Measurements from ENCODE around the gene ACOX3. TPM values are rescaled to one million over a fixed set of nuclear protein-coding genes. Genes with fewer than 3 reads are reported as not detected.

ACOX3 gene
- total RNA-seq, 6 donors from 2014 or later, result 23.7 to 56.6 (median 31.8) TPM

- Histone ChIP-seq H3K4me1 (peaks cover 0 to 7% (median 5%) of the 10 kb centered on the region in 4 donors), H3K27ac (no peak overlapping the region), H3K4me3 (no peak overlapping the region), H3K36me3 (no peaks in the 10 kb centered on the region), H3K27me3 (no peaks in the 10 kb centered on the region), H3K9me3 (no peaks in the 10 kb centered on the region)
- WGBS, 2 donors, result 74 to 81% methylated on average over 8 to 9 of the region's 9 CpGs
- no peak for TF ChIP-seq POLR2AphosphoS5 (IDR thresholded peaks at IDR 0.05)
- no peak for TF ChIP-seq POLR2A (IDR thresholded peaks at IDR 0.05)
- TF ChIP-seq EP300 (IDR thresholded peaks at IDR 0.05), result no peak
- TF ChIP-seq, protein P1, sequence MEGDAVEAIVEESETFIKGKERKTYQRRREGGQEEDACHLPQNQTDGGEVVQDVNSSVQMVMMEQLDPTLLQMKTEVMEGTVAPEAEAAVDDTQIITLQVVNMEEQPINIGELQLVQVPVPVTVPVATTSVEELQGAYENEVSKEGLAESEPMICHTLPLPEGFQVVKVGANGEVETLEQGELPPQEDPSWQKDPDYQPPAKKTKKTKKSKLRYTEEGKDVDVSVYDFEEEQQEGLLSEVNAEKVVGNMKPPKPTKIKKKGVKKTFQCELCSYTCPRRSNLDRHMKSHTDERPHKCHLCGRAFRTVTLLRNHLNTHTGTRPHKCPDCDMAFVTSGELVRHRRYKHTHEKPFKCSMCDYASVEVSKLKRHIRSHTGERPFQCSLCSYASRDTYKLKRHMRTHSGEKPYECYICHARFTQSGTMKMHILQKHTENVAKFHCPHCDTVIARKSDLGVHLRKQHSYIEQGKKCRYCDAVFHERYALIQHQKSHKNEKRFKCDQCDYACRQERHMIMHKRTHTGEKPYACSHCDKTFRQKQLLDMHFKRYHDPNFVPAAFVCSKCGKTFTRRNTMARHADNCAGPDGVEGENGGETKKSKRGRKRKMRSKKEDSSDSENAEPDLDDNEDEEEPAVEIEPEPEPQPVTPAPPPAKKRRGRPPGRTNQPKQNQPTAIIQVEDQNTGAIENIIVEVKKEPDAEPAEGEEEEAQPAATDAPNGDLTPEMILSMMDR (IDR thresholded peaks at IDR 0.05), result no peak
- ATAC-seq (ENCODE audit: low FRiP score in 2 of 2) (no peak), DNase-seq (no peak)
These were observed 117.5 kb downstream of the ACOX3 start for GRCh38 chr4:8322794-8323704.

- H3K36me3 ChIP-seq, result no peaks in the 10 kb centered on the region
- ATAC-seq (ENCODE audit: low FRiP score in 2 of 2) (no peak), DNase-seq (no peak)
- H3K4me3 ChIP-seq, result no peak overlapping the region
- H3K27ac ChIP-seq, result no peak overlapping the region
- TF ChIP-seq POLR2A (IDR thresholded peaks at IDR 0.05) (no peak), EP300 (IDR thresholded peaks at IDR 0.05) (no peak), POLR2AphosphoS5 (IDR thresholded peaks at IDR 0.05) (no peak)
- TF ChIP-seq, protein P1 (IDR thresholded peaks at IDR 0.05), result no peak
- no peaks in the 10 kb centered on the region for H3K9me3 ChIP-seq
- 78 to 84% methylated on average over 5 of the region's 5 CpGs for WGBS, 2 donors
- H3K4me1 ChIP-seq, result peaks cover 0 to 7% (median 5%) of the 10 kb centered on the region in 4 donors
- H3K27me3 ChIP-seq, result no peaks in the 10 kb centered on the region
These were observed 118.8 kb downstream of the ACOX3 start for GRCh38 chr4:8321771-8322170.

DNA sequence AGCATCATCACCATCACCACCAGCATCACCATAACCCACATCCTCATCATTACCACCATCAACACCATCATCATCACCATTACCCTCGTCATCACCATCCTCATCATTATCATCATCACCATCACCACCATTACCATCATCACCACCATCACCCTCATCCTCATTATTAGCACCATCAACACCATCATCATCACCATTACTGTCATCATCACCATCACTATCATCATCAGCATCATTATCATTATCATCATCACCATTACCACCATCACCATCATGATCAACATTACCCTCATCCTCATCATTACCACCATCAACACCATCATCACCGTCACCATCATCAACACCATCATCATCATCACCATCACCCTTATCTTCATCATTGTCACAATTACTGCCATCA lies 119.3 kb downstream of the ACOX3 start:
- peaks cover 3 to 8% (median 6%) of the 10 kb centered on the region in 4 donors for H3K4me1 ChIP-seq
- DNase-seq, result no peak
- ATAC-seq (ENCODE audit: low FRiP score in 2 of 2), result no peak

DNA sequence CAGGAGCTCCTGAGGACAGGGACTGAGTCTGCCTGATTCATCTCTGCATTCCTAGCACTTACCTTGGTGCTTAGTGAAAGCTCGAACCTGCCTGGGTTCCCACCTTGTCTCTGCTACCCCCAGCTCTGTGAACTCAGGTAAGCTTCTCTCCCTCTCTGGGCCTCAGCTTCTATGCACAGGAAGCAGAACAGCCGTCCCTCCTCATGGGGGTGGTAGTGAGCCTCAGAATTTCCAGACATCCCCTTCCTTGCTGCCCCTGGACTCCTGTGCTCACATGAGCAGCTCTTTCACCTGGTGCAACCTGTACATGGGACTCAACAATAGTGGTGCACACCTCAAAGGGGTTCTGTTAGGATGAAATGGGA lies 120.2 kb downstream of the ACOX3 start:
- no peak for ATAC-seq (ENCODE audit: low FRiP score in 2 of 2)
- H3K27me3 ChIP-seq, result no peaks in the 10 kb centered on the region
- 67 to 73% methylated on average over 1 to 2 of the region's 2 CpGs for WGBS, 2 donors
- peaks cover 12 to 17% (median 13%) of the 10 kb centered on the region in 4 donors for H3K4me1 ChIP-seq
- no peaks in the 10 kb centered on the region for H3K36me3 ChIP-seq
- TF ChIP-seq, protein P1 (IDR thresholded peaks at IDR 0.05), result peak in 1 of 6 experiments; percentile 32
- no peak for TF ChIP-seq EP300 (IDR thresholded peaks at IDR 0.05)
- peak overlapping the region in 2 of 4 donors; percentile 62 to 69 for H3K27ac ChIP-seq
- no peak for DNase-seq
- no peaks in the 10 kb centered on the region for H3K9me3 ChIP-seq
- H3K4me3 ChIP-seq, result no peak overlapping the region

More for the DNA sequence above, 119.3 kb downstream of the ACOX3 start:
- TF ChIP-seq, protein P1 (IDR thresholded peaks at IDR 0.05), result no peak
- TF ChIP-seq POLR2AphosphoS5 (IDR thresholded peaks at IDR 0.05) (no peak), POLR2A (IDR thresholded peaks at IDR 0.05) (no peak), EP300 (IDR thresholded peaks at IDR 0.05) (no peak)
- H3K9me3 ChIP-seq, result no peaks in the 10 kb centered on the region
- H3K36me3 ChIP-seq, result no peaks in the 10 kb centered on the region
- H3K27me3 ChIP-seq, result no peaks in the 10 kb centered on the region
- WGBS, 2 donors, result 88 to 93% methylated on average over 2 of the region's 2 CpGs
- no peak overlapping the region for H3K4me3 ChIP-seq
- H3K27ac ChIP-seq, result no peak overlapping the region
